HepG2 (cell line): ENCODE results near the gene ETV6.

ENCODE experiments used
- NFKB2 ChIP-seq: sonication (generic); formaldehyde crosslinking; IDR thresholded peaks from 2 replicates; pipeline ENCODE4 v1.4.0; 2020; ENCODE audit warnings: missing genetic modification reagents, borderline replicate concordance
- ZNF614 ChIP-seq: IDR thresholded peaks from 2 replicates; pipeline ENCODE4 v1.6.1; 2018; ENCODE audit warnings: missing biosample characterization, missing genetic modification reagents, inconsistent platforms, borderline replicate concordance
- TF ChIP-seq, protein P1 (sequence below): sonication (generic); formaldehyde crosslinking; IDR thresholded peaks from 2 replicates; pipeline ENCODE4 v1.5.0; 2020; ENCODE audit warnings: mild to moderate bottlenecking, missing genetic modification reagents, moderate library complexity
- TF ChIP-seq, protein P2 (sequence below): sonication (generic); formaldehyde crosslinking; IDR thresholded peaks from 2 replicates; pipeline ENCODE4 v1.4.0; 2020; ENCODE audit warnings: missing genetic modification reagents

DNA sequence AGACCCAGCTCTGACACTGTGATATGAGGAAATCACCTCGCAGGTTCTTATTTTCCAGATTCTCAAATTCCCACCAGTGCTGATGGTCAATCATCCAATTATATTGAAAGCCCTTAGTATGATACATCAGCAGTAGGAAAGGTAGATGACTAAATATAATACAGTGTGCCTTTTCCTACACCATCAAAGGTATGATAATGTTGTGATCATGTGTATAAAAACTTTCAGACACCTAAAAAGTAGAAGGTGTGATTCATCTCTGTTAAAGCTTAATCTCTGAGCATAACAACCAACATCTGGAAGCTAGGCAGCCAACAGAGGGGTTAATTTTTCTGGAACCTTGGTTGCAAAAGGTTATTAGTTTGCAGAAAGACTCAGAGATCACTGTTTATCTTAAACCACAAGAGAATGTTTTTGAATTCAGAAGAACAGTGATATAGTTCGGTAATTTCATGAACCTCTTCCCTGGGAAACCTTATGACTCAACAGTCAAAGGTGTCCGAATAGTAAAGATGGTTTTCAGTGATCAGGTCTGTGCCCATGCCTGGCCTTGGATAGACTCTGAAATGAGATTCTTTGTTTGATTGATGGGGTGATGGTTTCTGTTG lies 122.5 kb downstream of the ETV6 start:
- TF ChIP-seq, protein P1, sequence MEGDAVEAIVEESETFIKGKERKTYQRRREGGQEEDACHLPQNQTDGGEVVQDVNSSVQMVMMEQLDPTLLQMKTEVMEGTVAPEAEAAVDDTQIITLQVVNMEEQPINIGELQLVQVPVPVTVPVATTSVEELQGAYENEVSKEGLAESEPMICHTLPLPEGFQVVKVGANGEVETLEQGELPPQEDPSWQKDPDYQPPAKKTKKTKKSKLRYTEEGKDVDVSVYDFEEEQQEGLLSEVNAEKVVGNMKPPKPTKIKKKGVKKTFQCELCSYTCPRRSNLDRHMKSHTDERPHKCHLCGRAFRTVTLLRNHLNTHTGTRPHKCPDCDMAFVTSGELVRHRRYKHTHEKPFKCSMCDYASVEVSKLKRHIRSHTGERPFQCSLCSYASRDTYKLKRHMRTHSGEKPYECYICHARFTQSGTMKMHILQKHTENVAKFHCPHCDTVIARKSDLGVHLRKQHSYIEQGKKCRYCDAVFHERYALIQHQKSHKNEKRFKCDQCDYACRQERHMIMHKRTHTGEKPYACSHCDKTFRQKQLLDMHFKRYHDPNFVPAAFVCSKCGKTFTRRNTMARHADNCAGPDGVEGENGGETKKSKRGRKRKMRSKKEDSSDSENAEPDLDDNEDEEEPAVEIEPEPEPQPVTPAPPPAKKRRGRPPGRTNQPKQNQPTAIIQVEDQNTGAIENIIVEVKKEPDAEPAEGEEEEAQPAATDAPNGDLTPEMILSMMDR (CRISPR knock-in tag): no peak
- TF ChIP-seq ZNF614 (CRISPR knock-in tag) (no peak), NFKB2 (CRISPR knock-in tag) (no peak)
- TF ChIP-seq, protein P2, sequence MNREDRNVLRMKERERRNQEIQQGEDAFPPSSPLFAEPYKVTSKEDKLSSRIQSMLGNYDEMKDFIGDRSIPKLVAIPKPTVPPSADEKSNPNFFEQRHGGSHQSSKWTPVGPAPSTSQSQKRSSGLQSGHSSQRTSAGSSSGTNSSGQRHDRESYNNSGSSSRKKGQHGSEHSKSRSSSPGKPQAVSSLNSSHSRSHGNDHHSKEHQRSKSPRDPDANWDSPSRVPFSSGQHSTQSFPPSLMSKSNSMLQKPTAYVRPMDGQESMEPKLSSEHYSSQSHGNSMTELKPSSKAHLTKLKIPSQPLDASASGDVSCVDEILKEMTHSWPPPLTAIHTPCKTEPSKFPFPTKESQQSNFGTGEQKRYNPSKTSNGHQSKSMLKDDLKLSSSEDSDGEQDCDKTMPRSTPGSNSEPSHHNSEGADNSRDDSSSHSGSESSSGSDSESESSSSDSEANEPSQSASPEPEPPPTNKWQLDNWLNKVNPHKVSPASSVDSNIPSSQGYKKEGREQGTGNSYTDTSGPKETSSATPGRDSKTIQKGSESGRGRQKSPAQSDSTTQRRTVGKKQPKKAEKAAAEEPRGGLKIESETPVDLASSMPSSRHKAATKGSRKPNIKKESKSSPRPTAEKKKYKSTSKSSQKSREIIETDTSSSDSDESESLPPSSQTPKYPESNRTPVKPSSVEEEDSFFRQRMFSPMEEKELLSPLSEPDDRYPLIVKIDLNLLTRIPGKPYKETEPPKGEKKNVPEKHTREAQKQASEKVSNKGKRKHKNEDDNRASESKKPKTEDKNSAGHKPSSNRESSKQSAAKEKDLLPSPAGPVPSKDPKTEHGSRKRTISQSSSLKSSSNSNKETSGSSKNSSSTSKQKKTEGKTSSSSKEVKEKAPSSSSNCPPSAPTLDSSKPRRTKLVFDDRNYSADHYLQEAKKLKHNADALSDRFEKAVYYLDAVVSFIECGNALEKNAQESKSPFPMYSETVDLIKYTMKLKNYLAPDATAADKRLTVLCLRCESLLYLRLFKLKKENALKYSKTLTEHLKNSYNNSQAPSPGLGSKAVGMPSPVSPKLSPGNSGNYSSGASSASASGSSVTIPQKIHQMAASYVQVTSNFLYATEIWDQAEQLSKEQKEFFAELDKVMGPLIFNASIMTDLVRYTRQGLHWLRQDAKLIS (CRISPR knock-in tag): no peak
